Measurements from ENCODE around the gene RNF208. TPM values are rescaled to one million over a fixed set of nuclear protein-coding genes. Genes with fewer than 3 reads are reported as not detected.

The RNF208 gene
- total and polyA plus RNA-seq, 9 of the 15 experiments (the other 6 are each of a cell fraction or from before 2014, with no cell fraction given): 0.15 to 6.9 (median 0.50) TPM; not detected in 2

GRCh38 chr9:137266585-137267453 lies 44.8 kb upstream of the RNF208 start:
- no peak for FAIRE-seq
- H3K27ac ChIP-seq (ENCODE audit: extremely low read depth, low read depth, low read length): no peak overlapping the region
- H3K4me3 ChIP-seq: no peak overlapping the region

More at GRCh38 chr9:137266585-137267453, 44.8 kb upstream of the RNF208 start:
- ATAC-seq (no peak), DNase-seq (ENCODE audit: extremely low read depth in 1 of 4, low spot score in 3 of 4) (no peak)
- BruUV-seq (replicated peaks): no TSS peak
- Histone ChIP-seq H3K9me3 (replicated peaks; ENCODE audit: control insufficient read depth, insufficient read depth, low read depth, low read length) (no peaks in the 10 kb centered on the region), H3K9ac (ENCODE audit: insufficient read depth in 1 of 2, low read depth in 2 of 2, low read length in 2 of 2) (peak overlapping the region in 1 of 2 experiments; percentile 28; a peak in 1 of 4 replicates), H2AFZ (ENCODE audit: low read depth, low read length) (no peak overlapping the region), H3K27me3 (ENCODE audit: control insufficient read depth in 2 of 2, insufficient read depth in 2 of 2, low read length in 2 of 2) (no peaks in the 10 kb centered on the region), H3K36me3 (ENCODE audit: control insufficient read depth, insufficient read depth, low read length) (peaks cover 73% of the 10 kb centered on the region), H4K20me1 (replicated peaks; ENCODE audit: control insufficient read depth, insufficient read depth, low read length) (no peaks in the 10 kb centered on the region), H3K4me1 (replicated peaks in 1 of 2; ENCODE audit: control insufficient read depth in 2 of 2, insufficient read depth in 2 of 2, low read length in 2 of 2) (peaks cover 20 to 60% of the 10 kb centered on the region in 2 experiments), H3K9me1 (ENCODE audit: control insufficient read depth, insufficient read depth, low read length) (no peaks in the 10 kb centered on the region), H3K4me2 (ENCODE audit: insufficient read depth, low read length) (no peak overlapping the region), H3K79me2 (ENCODE audit: control insufficient read depth, insufficient read depth, low read length) (peaks cover 10% of the 10 kb centered on the region; the same call in 2 of the 3 replicates)
- in situ Hi-C loops (cut with MboI): no loop called here
- TF ChIP-seq POLR2G (IDR thresholded peaks at IDR 0.05; ENCODE audit: low read depth, low read length): peak; percentile 57
- no peak for TF ChIP-seq POLR2A (conservative IDR thresholded peaks at IDR 0.05)
- TF ChIP-seq ETV1 (tag; conservative IDR thresholded peaks at IDR 0.05; ENCODE audit: low read depth): no peak
- TF ChIP-seq ZBTB33 (CRISPR knock-in tag; IDR thresholded peaks at IDR 0.05): no peak
- TF ChIP-seq ZBTB49 (CRISPR knock-in tag; IDR thresholded peaks at IDR 0.05; ENCODE audit: borderline replicate concordance): no peak
- no peak for TF ChIP-seq KLF10 (CRISPR knock-in tag; IDR thresholded peaks at IDR 0.05)
- TF ChIP-seq RBFOX2 (IDR thresholded peaks at IDR 0.05; ENCODE audit: low read depth, low read length): peak; percentile 41; the same call in 1 of the 2 replicates
- no peak for TF ChIP-seq HDAC8 (tag; IDR thresholded peaks at IDR 0.05)
- TF ChIP-seq RBM22 (IDR thresholded peaks at IDR 0.05; ENCODE audit: low read depth, low read length, poor library complexity, severe bottlenecking): peak; percentile 28
- CTCF ChIA-PET (ENCODE audit: low intra/inter-chr PET ratio): no interaction called here
- WGBS (ENCODE audit: insufficient coverage, low coverage, missing lambda C conversion rate): 92% methylated on average over 20 of the region's 34 CpGs
- intact Hi-C loops (cut with micrococcal nuclease): no loop called here
- POLR2A ChIA-PET: interaction anchor here (0.5 to 4.2 kb wide), 8 partner anchors 10 to 137 kb away, joined by 3 to 23 read pairs (median 3); partner anchors contain the start of genes NRARP and TOR4A

Measured in K562 (cell line).